ENCODE data around the gene EPYC.

EPYC gene

GRCh38 chr12:91004872-91005271 lies at the start of gene EPYC:
EPYC (minus strand) TSS chr12:91004972; CDS start chr12:91002565, 2,407 bp downstream.
- DNase-seq: no peak

DNA sequence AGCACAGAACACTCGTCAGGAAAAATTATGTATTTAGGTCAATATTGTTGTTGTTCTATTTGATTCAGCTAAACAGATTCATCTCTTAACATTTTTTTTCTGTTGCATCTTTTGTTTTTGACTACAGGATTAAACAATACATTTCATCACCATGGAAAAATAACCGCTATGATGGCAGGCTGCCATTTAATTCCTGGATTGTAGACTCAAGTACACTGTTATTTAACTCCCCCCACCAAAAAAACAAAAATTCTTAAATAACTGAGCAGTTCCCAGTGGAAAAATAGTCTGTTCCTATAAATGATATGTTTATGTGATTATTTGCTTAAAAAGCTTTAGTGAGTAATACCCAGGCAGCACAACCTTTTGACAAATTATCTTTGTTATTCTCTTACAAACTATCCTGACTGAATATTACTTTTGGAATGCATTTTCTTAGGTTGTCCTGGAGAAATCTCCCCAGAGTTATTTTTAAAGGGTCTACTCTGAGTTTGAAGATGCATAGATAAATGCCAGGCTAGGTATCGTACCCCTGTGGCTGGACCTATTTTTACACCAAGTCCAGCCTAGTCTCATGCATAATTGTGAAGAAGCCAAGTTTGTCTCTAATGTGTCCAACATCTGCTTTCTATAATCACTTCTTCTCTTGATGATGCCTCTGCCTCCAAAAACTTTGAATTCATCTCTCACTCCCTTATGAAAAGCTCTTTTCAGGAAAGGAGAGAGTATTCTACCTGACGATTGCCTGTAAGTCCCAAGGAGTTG lies 49.4 kb upstream of the EPYC start:
- no peak for DNase-seq

DNA sequence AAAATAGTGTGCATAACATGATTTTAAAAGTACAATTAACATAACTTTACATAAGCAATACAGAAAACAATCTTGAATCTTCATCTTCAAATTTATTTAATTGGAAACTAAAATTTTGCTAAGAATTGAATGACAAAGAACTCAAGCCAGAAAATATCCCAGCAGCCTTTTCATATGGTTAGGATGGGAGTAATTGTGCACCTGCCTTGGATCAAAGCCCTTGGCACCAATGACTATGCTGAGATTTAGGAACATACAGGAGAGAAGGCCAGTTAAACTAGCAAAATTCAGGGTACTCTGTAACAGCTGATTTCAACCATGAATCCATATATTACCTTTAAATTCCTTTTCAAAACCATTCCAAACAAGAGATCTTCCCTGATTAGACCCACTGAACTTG lies 47.3 kb upstream of the EPYC start:
- DNase-seq: no peak

DNA sequence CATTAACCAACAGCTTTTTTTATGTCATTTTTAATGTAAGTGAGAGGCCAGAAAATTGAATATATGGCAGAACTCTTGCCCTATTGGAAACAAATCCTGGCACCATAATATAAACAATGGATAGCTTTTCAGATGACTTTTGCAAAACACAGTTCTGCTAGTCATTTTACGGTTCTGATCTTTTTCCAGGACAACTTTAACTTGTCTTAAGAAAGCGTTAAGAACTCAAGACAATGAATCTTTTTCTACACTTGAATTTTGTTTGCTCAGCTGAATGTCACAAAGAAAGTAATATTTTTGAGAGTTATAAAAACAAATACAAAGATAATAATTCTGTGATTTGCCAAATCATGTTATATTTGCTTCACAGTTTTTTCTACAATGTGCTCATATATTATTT lies 39.8 kb upstream of the EPYC start:
- DNase-seq: no peak

DNA sequence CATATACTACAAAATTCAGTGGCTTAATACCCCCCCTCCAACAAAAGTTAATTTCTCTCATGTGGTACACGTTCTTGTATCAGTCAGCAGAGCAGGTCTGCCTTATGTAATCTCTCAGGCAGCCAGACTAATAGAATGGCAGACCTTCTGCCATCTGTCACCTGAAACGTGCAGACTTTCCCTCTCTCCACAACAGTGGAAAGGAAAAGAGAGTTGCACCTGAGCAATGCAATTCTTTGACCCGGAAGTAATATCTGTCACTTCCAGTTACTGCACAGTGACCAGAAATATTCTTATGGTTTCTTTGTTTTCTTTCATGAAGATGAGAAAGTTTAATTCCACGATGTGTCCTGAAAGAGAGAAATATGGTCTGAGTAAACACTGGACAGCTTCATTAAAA lies 38.6 kb upstream of the EPYC start:
- DNase-seq: no peak

DNA sequence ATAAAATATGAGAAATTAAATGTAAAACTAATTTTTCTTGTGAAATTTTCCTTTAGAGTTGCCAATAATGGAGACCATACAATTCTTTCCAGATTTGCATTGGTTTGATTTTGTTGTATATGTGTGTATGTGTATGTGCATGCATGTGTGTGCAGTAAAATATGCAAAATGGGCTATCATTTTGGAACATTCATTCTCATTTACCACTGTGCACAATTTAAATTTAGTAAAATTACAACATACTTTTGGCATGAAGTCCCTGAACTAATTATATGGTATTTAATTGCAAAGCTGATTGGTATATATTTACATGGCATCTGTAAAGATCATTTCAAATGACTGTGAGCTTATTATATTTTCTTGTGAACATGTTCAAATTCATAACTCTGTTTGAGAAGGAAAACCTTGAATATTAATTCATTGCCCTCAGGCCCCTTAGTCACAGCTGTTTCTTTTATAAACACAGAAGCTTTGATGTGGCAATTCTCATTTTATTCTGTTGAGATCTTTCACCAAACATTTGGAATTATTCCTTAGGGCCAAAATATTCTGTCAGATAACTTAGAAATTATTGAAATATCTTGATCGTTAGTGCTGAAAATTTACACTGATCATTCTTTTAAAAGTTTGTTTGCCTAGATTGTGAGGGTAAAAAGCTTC lies 35.5 kb upstream of the EPYC start:
- DNase-seq: no peak

DNA sequence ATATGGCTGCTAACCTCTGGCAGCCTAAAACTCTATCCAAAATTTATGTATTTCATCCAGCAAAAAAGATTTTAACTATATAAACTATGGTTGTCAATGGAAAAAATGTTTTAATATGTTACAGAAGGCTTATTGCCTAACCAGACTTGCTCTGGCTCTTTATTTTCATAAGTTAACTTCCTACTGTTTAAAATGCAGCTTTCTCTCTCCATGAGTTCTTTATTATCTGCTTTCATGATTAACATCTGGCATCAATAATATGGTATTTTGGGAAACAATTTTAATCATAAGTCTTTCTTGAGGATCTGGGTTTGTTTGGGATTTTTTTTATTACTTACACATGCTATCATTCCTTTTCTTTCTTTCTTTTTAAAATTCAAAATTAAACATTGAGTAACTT lies 32.5 kb upstream of the EPYC start:
- DNase-seq: no peak

DNA sequence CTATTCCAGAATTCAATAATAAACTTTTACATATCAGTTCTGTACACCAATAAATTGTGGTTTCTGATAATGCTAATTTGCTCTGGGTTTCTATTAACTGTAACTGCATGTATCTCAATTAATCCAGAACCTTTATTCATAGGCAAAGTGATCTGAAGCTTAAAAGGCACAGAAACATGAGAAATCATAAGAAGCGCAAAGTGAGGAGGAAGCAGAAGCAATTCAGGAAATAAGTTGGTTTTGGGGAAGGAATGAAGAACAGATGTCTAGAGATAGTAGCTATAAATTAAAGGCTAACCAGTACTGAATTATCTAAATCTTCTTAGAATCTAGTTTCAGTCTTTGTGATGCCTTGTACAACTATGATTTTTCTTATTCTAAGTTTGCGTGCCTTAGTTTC lies 28.5 kb upstream of the EPYC start:
- no peak for DNase-seq

DNA sequence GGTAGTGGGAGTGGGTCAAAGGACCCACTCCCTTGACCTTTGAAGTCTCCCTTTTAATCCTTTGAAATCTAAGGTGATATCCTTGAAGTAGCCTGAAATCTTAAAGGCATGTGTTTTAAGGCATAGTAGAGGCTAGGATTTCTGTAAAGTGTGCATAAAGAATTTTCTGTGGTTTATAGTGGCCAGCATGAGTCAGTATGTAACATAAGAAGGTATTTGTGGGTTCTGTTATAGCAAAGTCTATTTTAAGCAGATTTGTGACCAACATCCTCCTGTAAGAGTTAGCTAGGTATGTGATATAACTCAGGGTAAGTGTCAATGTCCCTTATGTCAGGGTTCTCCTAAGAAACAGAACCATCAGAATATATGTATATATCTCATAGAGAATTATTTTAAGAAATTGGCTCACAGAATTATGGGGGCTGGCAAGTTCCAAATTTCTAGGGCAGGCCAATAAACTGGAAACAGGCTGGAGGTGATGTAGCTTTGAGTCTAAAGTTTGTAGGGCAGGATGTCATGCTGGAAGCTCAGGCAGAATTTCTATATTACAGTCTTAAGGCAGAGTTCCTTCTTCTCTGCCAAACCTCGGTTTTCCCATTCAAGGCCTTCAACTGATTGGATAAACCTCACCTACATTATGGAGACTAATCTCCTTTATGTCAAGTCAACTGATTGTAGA lies 18.7 kb upstream of the EPYC start:
- no peak for DNase-seq

DNA sequence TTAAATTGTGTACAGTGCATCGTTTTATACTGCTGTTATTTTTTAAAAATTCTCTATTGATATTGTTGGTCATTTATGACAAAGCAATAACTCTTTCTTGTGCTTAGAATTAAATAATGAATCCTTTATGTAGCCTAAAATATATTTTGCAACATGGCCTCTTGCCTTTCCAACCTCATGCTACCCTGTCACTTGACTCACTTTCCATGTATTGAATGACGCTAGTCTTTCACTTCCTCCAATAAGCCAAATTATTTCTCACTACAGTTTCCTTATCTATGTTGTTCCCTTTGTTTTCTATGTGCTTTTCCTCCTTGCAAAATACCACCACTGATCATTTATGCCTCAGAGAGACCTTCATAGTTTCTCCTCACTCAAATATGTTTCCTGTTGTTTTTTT lies 16.3 kb upstream of the EPYC start:
- DNase-seq: no peak

- DNase-seq: no peak
Measured at GRCh38 chr12:91019455-91019854, 14.7 kb upstream of the EPYC start.

DNA sequence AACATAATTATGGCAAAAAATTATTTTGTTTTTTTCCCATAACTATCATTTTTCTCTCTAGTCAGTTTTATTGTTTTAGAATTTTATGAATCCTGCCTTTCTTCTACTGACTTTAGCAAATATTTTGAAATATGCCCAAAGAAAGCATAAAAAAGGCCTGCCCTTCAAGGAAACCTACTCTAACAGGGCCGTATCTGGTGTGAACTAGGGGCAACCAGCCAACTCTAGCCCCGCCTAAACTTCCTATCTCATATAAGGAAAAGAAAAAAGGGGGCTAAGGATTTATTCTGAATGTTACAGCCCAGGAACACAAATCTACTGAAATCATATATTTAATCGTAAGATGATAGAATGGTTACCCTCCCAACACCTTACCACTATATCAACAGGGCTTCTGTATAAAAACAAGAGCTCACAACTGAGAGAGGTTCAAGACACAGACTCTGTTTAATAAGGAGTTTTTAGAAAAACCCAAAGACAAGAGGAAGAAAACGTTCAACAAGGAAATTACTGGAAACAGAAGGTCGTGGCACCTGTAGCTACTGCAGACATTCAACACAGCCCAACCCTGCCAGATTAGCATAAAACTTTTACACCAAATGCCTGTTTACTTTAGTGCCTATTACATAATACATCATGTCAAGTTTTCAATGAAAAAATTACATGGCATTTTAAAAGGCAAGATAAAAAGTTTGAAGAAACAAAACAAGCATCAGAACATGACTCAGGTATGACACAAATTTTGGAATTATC lies 12.9 kb upstream of the EPYC start:
- no peak for DNase-seq

DNA sequence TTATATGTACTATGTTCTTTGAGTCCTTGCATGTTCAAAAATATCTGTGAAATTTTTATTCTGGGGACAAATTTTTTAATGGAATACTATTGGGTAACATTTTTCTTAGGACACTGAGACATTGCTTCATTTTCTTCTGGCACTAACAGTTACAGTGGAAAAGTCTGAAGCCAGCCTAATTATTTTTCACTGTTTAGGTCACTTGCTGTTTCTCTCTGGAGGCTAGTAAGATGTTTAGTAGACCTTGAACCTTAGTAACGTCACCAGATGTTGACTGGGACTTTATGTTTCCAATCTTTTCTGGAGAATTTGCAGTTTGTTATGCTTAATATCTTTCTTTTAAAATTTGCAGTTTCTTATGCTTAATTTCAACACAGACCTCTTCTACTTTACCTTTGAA lies 12.3 kb upstream of the EPYC start:
- DNase-seq: no peak

DNA sequence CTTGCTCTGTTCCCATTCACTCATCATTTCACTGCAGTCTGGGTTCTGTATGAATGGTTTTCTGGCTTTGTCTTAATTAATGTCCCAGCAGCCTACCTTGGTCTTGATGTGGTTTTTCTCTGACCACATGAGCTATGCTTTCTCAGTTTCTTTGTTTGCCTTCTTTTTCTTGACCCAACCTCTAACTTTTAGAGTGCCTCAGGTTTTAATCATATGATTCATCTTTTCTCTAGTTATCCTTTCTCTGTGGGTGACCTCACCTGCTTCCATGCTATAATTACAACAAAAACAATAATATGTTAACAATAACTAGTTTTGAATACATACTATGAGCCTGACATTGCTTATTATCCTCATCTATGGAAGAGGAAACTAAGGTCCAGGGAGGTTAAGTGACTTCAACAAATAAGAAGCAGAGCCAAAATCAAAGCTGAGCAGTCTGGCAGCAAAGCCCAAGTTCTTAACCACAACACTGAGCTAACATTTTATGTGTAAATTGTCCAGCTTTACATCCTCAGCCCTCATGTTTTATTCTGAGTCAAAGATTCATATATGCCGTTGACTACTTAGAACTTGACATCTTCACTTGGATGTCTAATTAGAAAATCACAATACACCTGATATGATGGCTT lies 4.7 kb upstream of the EPYC start:
- no peak for DNase-seq

- DNase-seq: no peak
Measured at GRCh38 chr12:91007531-91008290, 2.9 kb upstream of the EPYC start.

GRCh38 chr12:91003737-91004136 lies 1.0 kb downstream of the EPYC start:
- no peak for DNase-seq

DNA sequence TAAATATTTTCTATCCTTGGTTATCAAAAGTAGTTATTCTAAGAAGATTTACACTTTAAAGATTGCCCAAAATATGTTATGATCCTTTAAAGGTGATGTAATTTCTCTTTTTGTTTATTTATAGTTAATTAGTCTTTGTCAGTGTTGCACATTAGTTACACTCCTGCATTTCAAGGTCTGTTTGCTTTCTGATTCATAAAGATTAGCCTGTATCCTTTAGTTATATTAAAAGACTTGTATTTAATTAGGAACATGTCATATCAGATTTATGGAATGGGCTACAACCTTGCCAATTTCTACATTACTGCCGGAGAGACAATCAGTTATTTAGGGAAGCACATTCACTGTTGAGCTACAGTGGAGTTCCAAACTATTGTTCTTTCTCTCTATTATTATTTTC lies 3.5 kb downstream of the EPYC start:
- DNase-seq: no peak

- no peak for DNase-seq
Measured at GRCh38 chr12:90999966-91000365, 4.8 kb downstream of the EPYC start.

GRCh38 chr12:90999527-90999926 lies 5.2 kb downstream of the EPYC start:
- DNase-seq: no peak

DNA sequence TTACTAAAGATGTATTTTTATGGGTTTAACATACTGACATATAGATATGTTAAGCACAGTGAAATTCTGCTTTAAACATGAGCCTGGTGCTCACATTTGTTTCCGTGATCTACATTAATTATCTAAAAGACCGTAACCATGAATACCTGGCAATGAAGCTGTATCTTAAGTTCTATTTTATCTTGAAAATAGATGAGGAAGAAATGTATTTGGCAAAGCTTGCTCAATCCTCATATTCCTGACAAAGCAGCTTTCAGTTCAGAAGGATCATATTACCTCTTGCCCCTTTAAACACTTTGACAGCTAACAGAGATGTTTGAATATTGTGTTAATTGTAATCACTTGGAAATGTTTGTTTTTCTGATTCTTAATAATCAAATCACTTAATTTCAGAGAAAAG lies 9.8 kb downstream of the EPYC start:
- no peak for DNase-seq

- DNase-seq: no peak
Measured at GRCh38 chr12:90991952-90992465, 12.8 kb downstream of the EPYC start.

GRCh38 chr12:90990611-90991010 lies 14.2 kb downstream of the EPYC start:
- no peak for DNase-seq
